ENCODE data around the gene PRR36.
"Not testable (repeated sequence)": the region's sequence is repeated elsewhere in the genome, so short reads cannot be mapped to it uniquely, and the experiment has no call there.

The PRR36 gene

GRCh38 chr19:7860714-7861618, 13.2 kb downstream of the PRR36 start:
- peak; percentile 53 for DNase-seq (ENCODE audit: low spot score)

- no peak for DNase-seq (ENCODE audit: low spot score)
Measured at GRCh38 chr19:7859831-7860713, 14.1 kb downstream of the PRR36 start.

GRCh38 chr19:7859087-7859486, 15.1 kb downstream of the PRR36 start:
- DNase-seq (ENCODE audit: low spot score) = not testable (repeated sequence)

GRCh38 chr19:7858109-7858770, 15.9 kb downstream of the PRR36 start:
- no peak for DNase-seq (ENCODE audit: low spot score)

GRCh38 chr19:7857727-7858108, 16.5 kb downstream of the PRR36 start:
- DNase-seq (ENCODE audit: low spot score) = no peak

- DNase-seq (ENCODE audit: low spot score) = no peak
Measured at GRCh38 chr19:7856679-7857663, 17.2 kb downstream of the PRR36 start.

GRCh38 chr19:7856109-7856591, 18.0 kb downstream of the PRR36 start:
- DNase-seq (ENCODE audit: low spot score) = no peak

GRCh38 chr19:7855426-7856108, 18.6 kb downstream of the PRR36 start:
- no peak for DNase-seq (ENCODE audit: low spot score)

- no peak for DNase-seq (ENCODE audit: low spot score)
Measured at GRCh38 chr19:7853770-7854128, 20.4 kb downstream of the PRR36 start.

- no peak for DNase-seq (ENCODE audit: low spot score)
Measured at GRCh38 chr19:7852851-7853769, 21.1 kb downstream of the PRR36 start.

GRCh38 chr19:7851623-7852500, 22.3 kb downstream of the PRR36 start:
- DNase-seq (ENCODE audit: low spot score) = peak; percentile 97

- no peak for DNase-seq (ENCODE audit: low spot score)
Measured at GRCh38 chr19:7850945-7851622, 23.1 kb downstream of the PRR36 start.

GRCh38 chr19:7850000-7850813, 24.0 kb downstream of the PRR36 start:
- no peak for DNase-seq (ENCODE audit: low spot score)

- DNase-seq (ENCODE audit: low spot score) = no peak
Measured at GRCh38 chr19:7849631-7849999, 24.6 kb downstream of the PRR36 start.

GRCh38 chr19:7848779-7849457, 25.3 kb downstream of the PRR36 start:
- DNase-seq (ENCODE audit: low spot score) = no peak

- no peak for DNase-seq (ENCODE audit: low spot score)
Measured at GRCh38 chr19:7847664-7848063, 26.5 kb downstream of the PRR36 start.

Measured in putamen (tissue), 1 donor.